Measurements from ENCODE around the gene CDK1. TPM values are rescaled to one million over a fixed set of nuclear protein-coding genes. Genes with fewer than 3 reads are reported as not detected.

CDK1 gene
- total RNA-seq, 1 experiment from 2014 or later, result 78.9 TPM

DNA sequence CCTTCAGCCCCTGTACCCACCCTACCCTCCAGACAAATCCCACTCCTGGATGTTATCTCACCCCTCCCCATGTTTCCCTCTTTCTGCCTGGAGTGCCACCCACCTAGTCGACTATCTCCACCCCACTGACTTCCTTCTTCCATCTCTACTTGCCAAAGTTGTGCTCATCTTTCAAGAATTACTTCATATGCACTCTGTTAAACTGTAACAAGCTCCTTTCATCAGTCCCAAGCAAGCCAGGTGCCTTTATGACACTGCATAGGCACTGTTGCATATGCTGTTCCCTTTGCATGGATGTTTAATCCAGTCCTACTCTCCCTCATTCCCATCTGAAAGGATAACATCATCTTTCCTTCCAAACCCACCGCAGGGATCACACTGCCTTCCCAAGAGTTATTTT lies 8.9 kb upstream of the CDK1 start:
- Histone ChIP-seq H3K23ac (ENCODE audit: insufficient read length, low read depth, low read length) (no peak overlapping the region), H3K4me1 (ENCODE audit: insufficient read depth, low read length) (no peaks in the 10 kb centered on the region), H3K4me2 (ENCODE audit: insufficient read depth, insufficient read length, low read length) (no peak overlapping the region), H2BK5ac (ENCODE audit: insufficient read length, low read length) (no peak overlapping the region), H2AK5ac (ENCODE audit: insufficient read length, low read length) (no peak overlapping the region), H3K14ac (ENCODE audit: insufficient read depth, low read length) (no peak overlapping the region), H2BK15ac (ENCODE audit: low read depth, low read length) (no peak overlapping the region), H4K20me1 (ENCODE audit: control insufficient read depth, insufficient read depth, insufficient read length) (no peaks in the 10 kb centered on the region), H3K27ac (ENCODE audit: insufficient read length, low read depth, low read length) (no peak overlapping the region), H3K23me2 (ENCODE audit: insufficient read length, low read depth, low read length, poor library complexity, severe bottlenecking) (no peaks in the 10 kb centered on the region), H4K91ac (ENCODE audit: insufficient read length, low read depth, low read length) (no peak overlapping the region), H4K5ac (ENCODE audit: insufficient read length, low read depth, low read length) (no peak overlapping the region), H2BK12ac (ENCODE audit: insufficient read length, low read depth, low read length) (no peak overlapping the region), H3K27me3 (ENCODE audit: insufficient read depth, low read length) (no peaks in the 10 kb centered on the region), H3K9ac (ENCODE audit: extremely low read depth, insufficient read length, low read length) (no peak overlapping the region), H2BK120ac (ENCODE audit: low read depth, low read length, poor library complexity, severe bottlenecking) (no peak overlapping the region), H3T11ph (ENCODE audit: low read length) (no peak overlapping the region), H2AFZ (ENCODE audit: low read length) (no peak overlapping the region), H3K56ac (ENCODE audit: insufficient read length, low read depth, low read length) (no peak overlapping the region), H3K9me3 (ENCODE audit: control insufficient read depth, low read depth, low read length) (no peaks in the 10 kb centered on the region), H3K4ac (ENCODE audit: low read depth, low read length) (no peak overlapping the region), H3K79me2 (ENCODE audit: insufficient read depth, low read length) (no peaks in the 10 kb centered on the region), H3K79me1 (ENCODE audit: insufficient read depth, low read depth, low read length, poor library complexity, severe bottlenecking) (no peaks in the 10 kb centered on the region), H3K18ac (ENCODE audit: insufficient read length, low read depth, low read length) (no peak overlapping the region), H2BK20ac (ENCODE audit: low read depth, low read length, poor library complexity, severe bottlenecking) (no peak overlapping the region), H4K8ac (replicated peaks; ENCODE audit: insufficient read length, low read depth, low read length) (no peak overlapping the region)
- Mint-ChIP-seq H3K9me3 (no peaks in the 10 kb centered on the region; a peak in 1 of 5 replicates), H3K27me3 (ENCODE audit: low read depth) (no peaks in the 10 kb centered on the region), H3K4me3 (no peak overlapping the region), H3K27ac (no peak overlapping the region; a peak in 1 of 7 replicates), H3K4me1 (peaks cover 10 to 15% of the 10 kb centered on the region in 2 experiments), H3K36me3 (ENCODE audit: insufficient read depth in 1 of 3, low read depth in 3 of 3) (peaks cover 0 to 3% (median 0%) of the 10 kb centered on the region in 3 experiments; a peak in 1 of 7 replicates)
- TF ChIP-seq, protein P1, sequence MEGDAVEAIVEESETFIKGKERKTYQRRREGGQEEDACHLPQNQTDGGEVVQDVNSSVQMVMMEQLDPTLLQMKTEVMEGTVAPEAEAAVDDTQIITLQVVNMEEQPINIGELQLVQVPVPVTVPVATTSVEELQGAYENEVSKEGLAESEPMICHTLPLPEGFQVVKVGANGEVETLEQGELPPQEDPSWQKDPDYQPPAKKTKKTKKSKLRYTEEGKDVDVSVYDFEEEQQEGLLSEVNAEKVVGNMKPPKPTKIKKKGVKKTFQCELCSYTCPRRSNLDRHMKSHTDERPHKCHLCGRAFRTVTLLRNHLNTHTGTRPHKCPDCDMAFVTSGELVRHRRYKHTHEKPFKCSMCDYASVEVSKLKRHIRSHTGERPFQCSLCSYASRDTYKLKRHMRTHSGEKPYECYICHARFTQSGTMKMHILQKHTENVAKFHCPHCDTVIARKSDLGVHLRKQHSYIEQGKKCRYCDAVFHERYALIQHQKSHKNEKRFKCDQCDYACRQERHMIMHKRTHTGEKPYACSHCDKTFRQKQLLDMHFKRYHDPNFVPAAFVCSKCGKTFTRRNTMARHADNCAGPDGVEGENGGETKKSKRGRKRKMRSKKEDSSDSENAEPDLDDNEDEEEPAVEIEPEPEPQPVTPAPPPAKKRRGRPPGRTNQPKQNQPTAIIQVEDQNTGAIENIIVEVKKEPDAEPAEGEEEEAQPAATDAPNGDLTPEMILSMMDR (conservative IDR thresholded peaks at IDR 0.05), result no peak
- no peak for DNase-seq
- WGBS (ENCODE audit: extremely low coverage, insufficient read length, low lambda C conversion rate), result no CpG with 5 or more reads among the region's 2 CpGs
